Endothelial cell of umbilical vein (primary cell): ENCODE measurements around the gene COQ5.

Experiments used
- CTCF ChIP-seq, 2 donors: IDR thresholded peaks; 1 replicate in 1 of 2; 2 replicates in 1 of 2; pipeline ENCODE4 v1.5.1; 2011; ENCODE audit warnings: low read length in 2 of 2, mild to moderate bottlenecking in 2 of 2, moderate library complexity in 2 of 2, control low read depth in 1 of 2, inconsistent platforms in 1 of 2, low read depth in 1 of 2; ENCODE audit not compliant: insufficient read depth in 1 of 2; ENCODE audit errors: extremely low read depth in 1 of 2
- POLR2AphosphoS5 ChIP-seq: IDR thresholded peaks from 2 replicates; pipeline ENCODE4 v1.6.1; 2012; ENCODE audit warnings: low read depth, mild to moderate bottlenecking, control low read depth, low read length, moderate library complexity; ENCODE audit not compliant: insufficient read depth

GRCh38 chr12:120495731-120496412 lies 33.1 kb downstream of the COQ5 start, which contains the start of gene DYNLL1:
- TF ChIP-seq CTCF (IDR thresholded peaks at IDR 0.05; ENCODE audit: extremely low read depth in 1 of 2, insufficient read depth in 1 of 2, low read depth in 1 of 2, low read length in 2 of 2) (no peak), POLR2AphosphoS5 (peak; percentile 99)
